HG03097 (cell line): ENCODE results near the gene MAPKBP1.
"Not testable (repeated sequence)": the region's sequence is repeated elsewhere in the genome, so short reads cannot be mapped to it uniquely, and the experiment has no call there.

Source experiments
- ATAC-seq: cut with Tn5 transposase; IDR thresholded peaks from one replicate; pipeline ENCODE4 v1.9.1; 2021; ENCODE audit not compliant: unreplicated experiment, low FRiP score

The MAPKBP1 gene

DNA sequence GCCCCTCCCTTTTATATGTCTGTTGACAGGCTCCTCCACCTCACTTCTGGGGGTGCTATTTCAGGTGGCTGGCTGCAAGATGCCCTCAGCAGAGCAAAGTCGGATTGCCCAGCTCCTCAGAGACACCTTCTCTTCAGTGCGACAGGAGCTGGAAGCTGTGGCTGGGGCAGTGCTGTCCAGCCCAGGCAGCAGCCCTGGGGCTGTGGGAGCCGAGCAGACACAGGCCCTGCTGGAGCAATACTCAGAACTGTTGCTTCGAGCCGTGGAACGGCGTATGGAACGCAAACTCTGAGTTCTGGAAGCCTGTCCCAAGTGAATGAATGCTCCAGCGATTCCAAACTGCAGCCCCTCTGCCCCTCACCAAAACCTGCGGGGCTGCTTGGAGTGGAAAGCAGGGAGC is 50.9 kb downstream of the MAPKBP1 start:
- no peak for ATAC-seq

DNA sequence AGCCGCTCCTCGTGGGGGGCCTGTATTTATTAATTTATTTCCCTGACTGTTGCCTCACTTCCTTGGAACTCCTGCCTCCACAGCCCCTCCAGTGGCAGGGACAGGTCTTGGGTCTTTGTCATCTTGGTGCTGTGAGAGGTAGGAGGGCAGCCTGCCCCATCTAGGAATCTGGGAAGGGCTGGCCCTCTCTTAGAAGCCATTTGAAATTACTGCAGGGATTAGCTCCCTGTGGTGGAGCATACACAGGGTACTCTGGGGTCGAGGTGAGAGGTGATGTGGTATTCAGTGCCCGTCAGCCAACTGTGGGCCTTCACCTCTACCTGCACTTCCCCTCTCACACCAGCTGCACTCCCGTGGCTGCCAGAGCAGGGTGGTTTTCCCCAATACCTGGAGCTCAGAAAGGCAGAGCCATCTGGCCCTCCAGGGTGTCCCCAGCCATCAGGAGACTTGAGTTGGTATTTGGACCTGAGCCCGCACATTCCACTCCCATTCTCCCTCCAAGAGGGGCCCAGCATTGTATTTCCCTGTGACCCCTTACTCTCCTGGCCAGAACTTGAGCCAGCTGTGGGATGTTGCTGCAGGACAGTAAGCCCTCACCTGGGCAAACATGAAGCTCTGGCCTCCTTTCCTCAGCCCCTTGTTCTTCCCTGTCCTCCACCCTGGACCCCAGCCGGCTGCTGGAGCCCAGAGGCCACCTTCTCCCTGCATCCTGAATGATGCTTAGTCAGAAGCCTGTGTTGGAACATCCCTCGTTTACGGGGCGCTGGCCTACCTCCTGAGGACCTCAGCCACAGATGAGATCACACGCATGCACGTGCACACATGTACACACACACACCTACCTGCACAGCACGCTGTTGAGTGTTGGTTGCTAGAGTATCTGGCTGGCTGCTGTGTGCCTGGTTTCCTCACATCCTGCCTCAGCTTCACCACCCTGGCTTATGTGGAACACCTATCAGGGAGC is 51.6 kb downstream of the MAPKBP1 start:
- ATAC-seq, result no peak

DNA sequence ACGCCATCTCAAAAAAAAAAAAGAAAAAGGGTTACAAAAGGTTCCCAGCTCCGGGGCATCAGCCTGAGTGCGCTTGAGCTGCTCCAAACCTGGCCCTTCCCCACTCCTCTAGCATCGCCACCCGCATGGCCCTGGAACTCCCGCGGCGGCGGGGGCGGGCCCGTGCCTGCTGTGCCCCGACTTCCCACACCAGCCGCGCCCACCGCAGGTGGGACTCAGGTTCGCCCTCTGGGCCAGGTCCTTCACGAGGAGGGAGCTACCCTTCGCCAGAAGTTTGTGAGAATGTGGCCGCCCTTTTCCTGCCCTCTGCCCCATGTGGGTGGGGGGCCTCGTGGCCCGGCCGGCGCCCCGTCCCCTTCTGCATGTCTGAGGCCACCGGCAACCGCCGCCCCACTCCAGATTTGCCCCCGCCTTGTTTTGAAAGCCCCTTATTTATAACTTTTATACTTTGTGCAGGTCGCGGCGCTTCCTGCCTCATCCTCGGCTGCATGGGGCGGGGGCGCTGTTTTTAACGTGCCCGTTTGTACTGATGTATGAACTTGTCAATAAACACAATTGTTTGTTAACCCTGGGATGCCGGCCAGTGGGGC is 53.1 kb downstream of the MAPKBP1 start:
- ATAC-seq, result peak; percentile 18

DNA sequence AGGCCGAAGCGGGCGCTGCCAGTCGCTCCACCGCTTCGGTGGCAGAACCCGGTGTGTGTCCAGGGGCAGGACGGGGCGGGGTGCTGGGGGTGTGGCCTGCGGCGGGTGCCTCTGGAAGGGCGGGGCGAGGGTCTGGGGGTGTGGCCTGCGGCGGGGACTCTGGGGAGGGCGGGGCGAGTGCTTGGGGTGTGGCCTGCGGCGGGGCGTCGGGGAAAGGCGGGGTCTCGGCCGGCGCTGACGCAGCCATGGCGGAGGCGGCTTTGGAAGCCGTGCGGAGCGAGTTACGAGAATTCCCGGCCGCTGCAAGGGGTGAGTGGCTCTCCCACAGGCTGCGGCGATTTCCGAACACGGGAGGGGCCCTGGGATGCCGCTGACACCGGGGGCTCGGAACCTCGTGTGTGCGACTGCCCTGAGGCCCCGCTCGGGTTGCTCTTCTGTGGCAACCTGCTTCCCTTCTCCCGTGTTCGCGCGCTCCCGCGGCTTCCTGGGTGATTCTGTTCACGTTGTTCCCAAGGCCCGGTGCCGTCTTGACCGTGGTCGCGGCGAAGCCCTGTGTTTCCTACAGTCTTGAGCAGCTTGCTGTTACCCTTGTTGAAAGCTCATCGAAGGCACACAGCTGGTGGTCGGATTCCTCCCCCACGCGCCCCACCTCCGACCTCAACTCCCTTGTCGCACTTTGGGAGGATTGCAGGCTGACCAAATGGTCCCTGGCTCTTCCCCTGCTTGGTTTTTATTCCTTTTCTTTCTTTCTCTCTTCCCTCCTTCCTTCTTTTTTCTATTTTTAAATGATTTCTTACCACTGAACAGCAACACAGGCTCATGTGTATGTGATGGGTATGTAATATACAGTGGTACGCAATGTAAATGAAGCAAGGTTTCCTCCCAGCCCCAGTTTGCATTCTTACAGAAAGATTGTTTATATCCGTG is 53.9 kb downstream of the MAPKBP1 start, which contains the start of gene JMJD7:
Gene JMJD7, plus strand, starts transcription at position 213 of the 927 bp plus-strand sequence. Its CDS starts 33 bp downstream, at position 246.
- ATAC-seq, result peak; percentile 46

DNA sequence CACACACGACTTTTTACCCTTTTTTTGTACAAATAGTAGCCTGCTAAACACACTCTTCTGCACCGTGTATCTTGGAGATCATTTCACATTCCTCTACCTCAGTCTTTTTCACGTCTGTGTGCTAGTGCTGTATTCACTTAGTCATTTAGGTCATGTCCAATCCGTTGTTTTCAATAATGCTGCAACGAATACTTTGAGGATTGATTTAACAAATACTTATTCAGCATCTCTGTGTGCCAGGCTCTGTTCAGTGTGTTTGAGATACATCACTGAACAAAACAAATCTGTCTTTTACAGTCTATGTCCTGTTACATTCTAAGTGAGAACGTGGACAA is 54.5 kb downstream of the MAPKBP1 start:
- ATAC-seq, result no peak

DNA sequence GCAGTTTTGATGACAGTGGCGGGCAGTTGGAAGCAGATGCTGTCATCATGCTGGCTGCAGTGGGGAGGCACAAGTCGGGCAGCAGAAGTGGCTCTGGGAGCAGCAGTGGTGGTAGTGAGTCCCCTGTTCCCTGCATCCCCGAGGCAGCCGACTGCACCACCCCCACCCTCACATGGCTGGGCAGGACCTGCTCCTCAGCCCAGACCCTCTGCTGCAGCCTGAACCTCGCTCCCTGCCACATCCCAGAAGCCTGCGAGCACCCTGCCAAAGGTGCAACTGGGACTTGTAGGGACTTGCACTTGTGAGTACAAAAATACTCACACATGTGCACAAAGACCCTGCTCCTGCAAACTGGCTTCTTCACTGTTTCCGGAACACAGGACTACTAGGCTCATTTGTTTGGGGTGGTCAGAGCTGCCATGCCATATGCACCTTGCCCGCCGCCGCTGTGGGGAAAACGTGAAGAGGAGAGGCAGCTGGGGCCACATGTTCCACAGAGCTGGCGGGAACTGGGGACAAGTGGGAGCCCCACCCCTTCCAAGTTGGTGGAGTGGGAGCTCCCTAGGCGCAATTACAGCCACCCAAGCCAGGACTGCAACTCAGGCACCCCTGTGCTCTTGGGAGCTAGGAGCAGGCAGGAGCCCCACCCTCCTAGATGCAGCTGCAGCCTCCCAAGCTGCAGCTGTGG is 55.8 kb downstream of the MAPKBP1 start:
- ATAC-seq, result no peak

DNA sequence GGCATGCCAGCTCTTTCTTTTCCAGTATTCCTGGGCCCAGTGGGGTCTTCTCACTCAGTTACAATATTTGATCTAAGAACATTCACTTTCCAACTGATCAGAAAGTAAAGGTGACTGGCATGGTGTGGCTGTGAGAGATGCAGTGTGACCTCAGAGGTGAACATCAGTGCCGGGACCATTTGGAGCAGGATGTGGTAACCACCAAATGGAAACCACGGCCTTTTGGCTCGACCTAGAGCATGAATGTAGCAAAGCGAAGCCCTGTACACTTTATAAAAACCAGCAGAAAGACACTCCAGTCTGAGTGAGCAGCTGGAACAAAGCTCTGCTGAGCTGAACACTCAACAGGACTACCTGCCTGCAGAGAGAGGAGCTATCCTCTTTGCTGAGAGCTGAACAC is 57.0 kb downstream of the MAPKBP1 start:
- ATAC-seq, result not testable (repeated sequence)

DNA sequence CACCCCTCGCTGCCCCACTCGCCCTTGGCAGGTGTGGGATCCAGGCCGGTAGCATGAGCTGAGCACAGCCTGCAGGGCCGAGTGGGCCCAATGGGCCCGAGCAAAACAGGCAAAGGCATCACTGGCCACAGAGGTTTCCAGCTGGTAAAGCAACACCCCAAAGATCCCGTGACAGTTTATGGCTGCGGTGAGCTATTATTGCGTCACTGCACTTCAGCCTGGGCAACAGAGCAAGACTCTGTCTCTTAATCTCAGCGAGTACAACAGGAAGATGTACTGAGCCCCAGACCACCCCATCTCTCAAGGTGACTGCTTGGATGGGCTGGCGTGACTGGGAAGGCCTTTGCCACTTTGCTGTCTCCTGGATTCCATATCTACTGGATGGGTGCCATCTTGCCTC is 57.9 kb downstream of the MAPKBP1 start:
- no peak for ATAC-seq

DNA sequence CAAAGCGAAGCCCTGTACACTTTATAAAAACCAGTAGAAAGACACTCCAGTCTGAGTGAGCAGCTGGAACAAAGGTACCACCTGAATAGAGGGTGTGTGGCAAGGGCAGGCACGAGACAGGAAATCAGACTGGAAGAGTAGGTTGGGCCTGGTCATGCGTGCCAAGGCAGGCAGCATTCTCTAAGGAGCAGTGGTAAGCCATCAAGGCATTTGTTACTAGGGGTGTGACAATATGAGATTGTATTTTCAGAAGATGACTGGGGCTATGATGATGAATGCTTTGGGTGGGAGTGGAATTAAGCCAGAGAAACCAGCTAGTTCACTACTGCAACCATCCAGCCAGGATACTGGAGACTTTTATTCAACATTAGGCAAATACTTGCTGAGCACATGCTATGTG is 58.6 kb downstream of the MAPKBP1 start:
- ATAC-seq, result no peak

DNA sequence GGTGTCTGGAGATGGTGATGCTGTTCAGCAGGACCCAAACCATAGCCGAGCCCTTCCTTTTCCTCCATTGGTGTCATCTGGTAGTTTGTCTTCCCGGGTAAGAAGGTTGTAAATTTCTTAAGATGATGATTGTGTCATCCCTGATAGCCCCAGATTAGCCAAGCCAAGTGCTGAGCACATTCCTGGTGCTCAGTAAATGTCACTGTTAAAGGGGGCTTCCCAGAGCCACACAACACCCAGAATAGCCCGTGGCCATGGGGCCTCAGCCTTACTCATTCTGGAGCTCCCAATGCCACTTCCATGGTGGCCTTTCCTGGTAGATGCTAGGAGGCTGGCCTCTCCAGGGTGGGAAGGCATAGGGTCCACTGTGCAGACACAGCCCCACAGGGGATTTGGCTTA is 59.8 kb downstream of the MAPKBP1 start:
- no peak for ATAC-seq

DNA sequence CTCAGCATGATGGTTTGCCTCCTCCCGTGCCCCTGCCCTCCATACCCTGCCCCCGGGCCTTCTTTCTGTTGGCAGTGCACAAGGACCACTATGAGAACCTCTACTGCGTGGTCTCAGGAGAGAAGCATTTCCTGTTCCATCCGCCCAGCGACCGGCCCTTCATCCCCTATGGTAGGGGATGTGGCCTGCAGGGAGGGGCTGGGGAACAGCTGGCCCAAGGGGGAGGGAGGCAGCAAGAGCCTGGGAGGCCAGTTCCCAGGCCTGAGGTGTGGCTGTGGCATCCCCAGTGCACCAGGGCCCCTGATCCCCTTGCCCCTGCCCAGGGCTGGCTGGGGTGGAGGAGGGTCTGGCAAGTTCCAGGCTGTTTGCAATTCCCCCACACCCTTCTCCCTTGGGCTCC is 61.8 kb downstream of the MAPKBP1 start:
- ATAC-seq, result no peak

DNA sequence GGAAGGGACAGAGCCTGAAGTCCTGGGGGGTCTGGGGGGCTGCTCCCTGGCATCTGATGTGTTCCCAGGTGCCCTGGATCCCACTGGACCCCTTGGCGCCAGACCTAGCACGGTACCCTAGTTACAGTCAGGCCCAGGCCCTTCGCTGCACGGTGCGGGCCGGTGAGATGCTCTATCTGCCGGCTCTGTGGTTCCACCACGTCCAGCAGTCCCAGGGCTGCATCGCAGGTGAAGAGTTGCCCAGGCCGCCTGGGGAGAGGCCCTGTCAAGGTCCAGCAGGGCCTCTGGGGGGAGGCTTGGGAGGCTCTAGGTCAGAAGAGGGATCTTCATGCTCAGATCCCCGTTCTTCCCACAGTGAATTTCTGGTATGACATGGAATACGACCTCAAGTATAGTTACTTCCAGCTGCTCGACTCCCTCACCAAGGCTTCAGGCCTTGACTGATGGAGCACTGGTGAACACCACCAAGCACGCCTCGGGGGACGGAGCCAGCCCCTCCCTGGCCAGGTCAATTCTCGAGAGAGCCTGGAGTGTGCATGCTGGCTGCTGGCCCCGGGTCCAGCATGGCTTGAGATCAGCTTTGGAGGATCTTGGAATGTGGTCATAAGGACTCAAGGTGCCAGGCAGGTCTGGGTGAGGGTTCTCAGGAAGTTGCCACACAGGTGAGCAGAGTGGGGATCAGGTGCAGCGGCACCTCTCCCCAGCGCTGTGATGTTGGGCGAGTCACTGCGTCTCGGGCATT is 62.6 kb downstream of the MAPKBP1 start:
- no peak for ATAC-seq

DNA sequence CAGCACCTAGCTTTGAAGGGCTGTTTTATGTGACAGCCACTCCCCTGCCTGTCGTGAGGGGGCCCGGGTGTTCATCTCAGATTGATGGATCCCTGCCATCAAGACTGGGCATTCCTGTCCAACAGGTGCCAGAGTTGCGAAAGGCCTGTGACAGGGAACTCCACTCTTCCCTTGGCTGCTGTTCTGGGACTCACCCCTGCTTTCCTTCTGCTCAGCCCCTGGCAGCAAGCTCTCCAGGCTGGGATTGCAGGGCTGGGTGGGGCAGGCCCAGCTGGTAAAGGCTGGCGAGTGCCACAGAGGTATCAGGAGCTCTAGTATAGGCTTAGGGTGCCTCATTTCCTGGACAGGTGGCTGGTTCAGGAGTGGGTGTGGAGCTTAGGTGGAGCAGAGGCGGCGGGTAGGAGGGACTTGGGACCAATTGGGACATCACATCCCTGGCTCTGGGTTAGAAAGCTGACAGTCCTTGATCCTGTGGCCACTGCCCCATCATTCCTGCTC is 64.2 kb downstream of the MAPKBP1 start, which contains the start of gene PLA2G4B:
Gene PLA2G4B, plus strand, starts transcription at position 448 of the 498 bp plus-strand sequence. CDS start 67 bp downstream, outside the sequence.
- no peak for ATAC-seq

DNA sequence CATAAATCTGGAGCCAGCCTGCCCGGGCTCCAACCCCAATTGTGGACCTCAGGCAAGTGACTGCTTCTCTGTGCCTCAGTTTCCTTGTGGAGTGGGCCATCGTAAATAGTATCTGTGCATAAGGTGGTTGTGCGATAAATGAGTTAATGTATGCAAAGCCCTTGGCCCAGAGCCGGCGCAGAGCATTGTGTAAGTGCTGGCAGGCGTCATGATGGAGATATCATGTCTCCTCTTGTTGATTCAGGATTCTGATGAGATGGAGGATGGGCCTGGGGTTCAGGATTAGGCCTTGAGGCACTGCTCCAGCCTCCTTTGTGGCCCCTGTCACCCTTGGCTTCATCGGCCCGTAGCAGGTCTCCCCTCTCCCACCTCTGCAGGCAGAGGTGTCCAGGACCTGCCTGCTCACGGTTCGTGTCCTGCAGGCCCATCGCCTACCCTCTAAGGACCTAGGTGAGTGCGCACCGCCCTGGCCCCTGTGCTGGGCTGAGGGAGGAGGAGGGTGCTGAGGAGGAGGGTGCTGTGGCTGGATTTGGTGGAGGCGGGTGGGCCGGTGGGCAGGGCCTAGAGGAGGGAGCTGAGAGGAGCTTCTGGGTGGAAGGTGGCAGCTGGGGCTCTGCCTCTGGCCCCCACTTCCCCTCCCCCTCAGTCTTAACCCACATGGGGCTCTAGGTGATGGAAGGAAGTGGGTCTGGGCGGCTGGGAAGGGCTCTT is 65.7 kb downstream of the MAPKBP1 start:
- ATAC-seq, result no peak

DNA sequence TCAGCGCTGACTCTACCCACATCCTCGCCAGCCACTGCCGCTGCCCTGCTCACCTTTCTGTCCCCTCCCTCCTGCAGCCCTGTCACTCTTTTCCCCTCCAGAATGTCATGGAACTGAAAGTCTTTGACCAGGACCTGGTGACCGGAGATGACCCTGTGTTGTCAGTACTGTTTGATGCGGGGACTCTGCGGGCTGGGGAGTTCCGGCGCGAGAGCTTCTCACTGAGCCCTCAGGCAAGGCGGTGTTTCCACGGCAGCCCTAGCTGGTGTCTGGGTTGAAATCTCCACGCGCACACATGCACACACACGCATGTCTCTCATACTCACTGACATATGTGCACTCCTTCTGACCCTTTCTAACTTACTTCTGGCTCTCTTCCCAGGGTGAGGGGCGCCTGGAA is 66.4 kb downstream of the MAPKBP1 start:
- ATAC-seq, result no peak

DNA sequence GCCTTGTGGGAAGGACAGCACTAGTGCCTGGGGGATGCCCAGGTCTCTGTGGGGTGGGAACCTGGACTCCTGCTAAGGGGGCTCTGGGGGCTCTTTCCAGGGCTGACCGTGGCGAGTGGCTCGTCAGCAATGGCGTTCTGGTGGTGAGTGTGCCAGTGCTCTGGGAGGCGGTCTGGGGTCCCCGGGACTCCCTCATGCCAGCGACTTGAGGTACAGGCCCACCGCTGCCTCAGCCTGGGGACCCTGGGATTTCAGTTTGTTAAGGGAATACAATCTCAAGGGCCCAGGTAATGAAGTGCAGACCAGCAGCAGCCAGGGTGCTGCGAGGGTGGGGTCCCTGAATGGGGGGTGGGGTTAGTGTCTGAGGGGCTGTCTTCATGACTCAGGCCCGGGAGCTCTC is 66.8 kb downstream of the MAPKBP1 start:
- no peak for ATAC-seq

DNA sequence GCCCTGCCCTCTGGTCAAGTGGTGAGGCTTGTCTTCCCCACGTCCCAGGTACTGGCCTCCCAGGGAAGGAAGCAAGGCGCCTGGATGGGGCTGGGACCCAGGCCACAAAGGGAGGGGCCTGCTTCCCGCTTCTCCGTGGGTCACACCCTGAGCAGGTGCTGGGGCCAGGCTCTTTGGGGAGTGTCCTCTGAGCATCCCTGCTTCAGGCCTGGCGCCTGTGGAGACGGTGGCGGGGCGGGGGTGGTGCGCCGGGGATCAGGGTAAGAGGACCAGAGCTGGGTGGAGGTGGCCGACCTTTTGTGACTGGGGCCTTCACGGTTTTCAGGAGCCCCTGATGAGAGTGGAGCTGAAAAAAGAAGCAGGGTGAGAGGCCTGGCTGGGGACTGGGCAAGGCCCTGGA is 67.9 kb downstream of the MAPKBP1 start:
- ATAC-seq, result no peak

DNA sequence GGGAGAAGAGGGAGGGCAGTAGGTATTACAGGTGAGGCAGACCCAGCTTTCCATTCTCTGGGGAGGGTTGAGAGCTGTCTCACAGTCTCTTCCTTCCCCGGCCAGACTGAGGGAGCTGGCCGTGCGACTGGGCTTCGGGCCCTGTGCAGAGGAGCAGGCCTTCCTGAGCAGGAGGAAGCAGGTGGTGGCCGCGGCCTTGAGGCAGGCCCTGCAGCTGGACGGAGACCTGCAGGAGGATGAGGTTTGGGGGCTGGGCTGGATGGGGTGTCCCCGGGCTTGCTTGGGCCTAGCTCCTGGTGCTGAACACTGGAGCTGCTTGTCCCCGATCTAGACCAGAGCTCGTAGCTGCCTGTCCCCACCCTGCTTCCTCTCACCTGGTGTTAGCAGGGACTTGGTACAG is 69.3 kb downstream of the MAPKBP1 start:
- ATAC-seq, result no peak

DNA sequence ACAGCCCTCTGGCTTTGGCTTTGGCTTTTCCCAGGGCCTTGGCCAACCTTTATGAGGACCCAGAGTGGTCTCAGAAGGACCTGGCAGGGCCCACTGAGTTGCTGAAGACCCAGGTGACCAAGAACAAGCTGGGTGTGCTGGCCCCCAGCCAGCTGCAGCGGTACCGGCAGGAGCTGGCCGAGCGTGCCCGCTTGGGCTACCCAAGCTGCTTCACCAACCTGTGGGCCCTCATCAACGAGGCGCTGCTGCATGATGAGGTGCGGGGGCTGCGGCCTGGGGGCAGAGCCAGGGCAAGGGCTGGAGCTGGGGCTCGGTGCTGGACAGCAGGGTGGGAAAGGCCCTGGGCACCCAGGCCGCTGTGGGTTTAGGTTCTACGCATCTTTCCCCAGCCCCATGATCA is 70.5 kb downstream of the MAPKBP1 start:
- no peak for ATAC-seq
